GM21619 (cell line): ENCODE measurements around the gene TMEM106C.
"Not testable (repeated sequence)": the region's sequence is repeated elsewhere in the genome, so short reads cannot be mapped to it uniquely, and the experiment has no call there.

Source experiments
- ATAC-seq: cut with Tn5 transposase; IDR thresholded peaks from one replicate; pipeline ENCODE4 v1.9.1; 2021; ENCODE audit not compliant: unreplicated experiment

The TMEM106C gene

GRCh38 chr12:47949441-47950341, 13.7 kb upstream of the TMEM106C start:
- ATAC-seq: no peak

- no peak for ATAC-seq
These were observed 12.4 kb upstream of the TMEM106C start for GRCh38 chr12:47950856-47951468.

GRCh38 chr12:47954058-47954457, 9.3 kb upstream of the TMEM106C start:
- no peak for ATAC-seq

- ATAC-seq: no peak
These were observed 8.8 kb upstream of the TMEM106C start for GRCh38 chr12:47954467-47955045.

- no peak for ATAC-seq
These were observed 8.3 kb upstream of the TMEM106C start for GRCh38 chr12:47955059-47955458.

- not testable (repeated sequence) for ATAC-seq
These were observed 5.7 kb upstream of the TMEM106C start for GRCh38 chr12:47957671-47958070.

- no peak for ATAC-seq
These were observed 1.2 kb upstream of the TMEM106C start for GRCh38 chr12:47962198-47962597.

GRCh38 chr12:47964106-47964728, 821 bp downstream of the TMEM106C start:
- no peak for ATAC-seq

- no peak for ATAC-seq
These were observed 2.2 kb downstream of the TMEM106C start for GRCh38 chr12:47965581-47965980.

GRCh38 chr12:47967461-47968321, 4.3 kb downstream of the TMEM106C start:
- no peak for ATAC-seq

- no peak for ATAC-seq
These were observed 6.4 kb downstream of the TMEM106C start for GRCh38 chr12:47969845-47970244.

GRCh38 chr12:47970843-47971242, 7.4 kb downstream of the TMEM106C start:
- ATAC-seq: no peak

GRCh38 chr12:47972895-47973294, 9.5 kb downstream of the TMEM106C start:
- no peak for ATAC-seq

- no peak for ATAC-seq
These were observed 10.5 kb downstream of the TMEM106C start for GRCh38 chr12:47973870-47974269.

- ATAC-seq: no peak
These were observed 11.7 kb downstream of the TMEM106C start for GRCh38 chr12:47975036-47975620.

- no peak for ATAC-seq
These were observed 12.4 kb downstream of the TMEM106C start for GRCh38 chr12:47975816-47976215.

GRCh38 chr12:47977046-47977771, 13.8 kb downstream of the TMEM106C start:
- ATAC-seq: no peak

GRCh38 chr12:47977772-47978597, 14.6 kb downstream of the TMEM106C start:
- ATAC-seq: no peak

GRCh38 chr12:47978598-47978873, 15.1 kb downstream of the TMEM106C start:
- ATAC-seq: no peak
